Breast epithelium (tissue), 3 donors: ENCODE data around the gene OR7E24.

Experiments
- POLR2A ChIP-seq: fragments of 450-650 bp; IDR thresholded peaks from one replicate; pipeline ENCODE4 v1.6.1; 2016; ENCODE audit warnings: antibody characterized with exemption, mild to moderate bottlenecking, moderate library complexity
- TF ChIP-seq, protein P1 (sequence below), 3 donors: fragments of 450-650 bp; IDR thresholded peaks; one replicate each; pipeline ENCODE4 v1.5.1; 2016 to 2017; ENCODE audit warnings: antibody characterized with exemption in 3 of 3, mild to moderate bottlenecking in 3 of 3, moderate library complexity in 3 of 3

GRCh38 chr19:9251236-9251635 is 506 bp downstream of the OR7E24 start:
- TF ChIP-seq, protein P1, sequence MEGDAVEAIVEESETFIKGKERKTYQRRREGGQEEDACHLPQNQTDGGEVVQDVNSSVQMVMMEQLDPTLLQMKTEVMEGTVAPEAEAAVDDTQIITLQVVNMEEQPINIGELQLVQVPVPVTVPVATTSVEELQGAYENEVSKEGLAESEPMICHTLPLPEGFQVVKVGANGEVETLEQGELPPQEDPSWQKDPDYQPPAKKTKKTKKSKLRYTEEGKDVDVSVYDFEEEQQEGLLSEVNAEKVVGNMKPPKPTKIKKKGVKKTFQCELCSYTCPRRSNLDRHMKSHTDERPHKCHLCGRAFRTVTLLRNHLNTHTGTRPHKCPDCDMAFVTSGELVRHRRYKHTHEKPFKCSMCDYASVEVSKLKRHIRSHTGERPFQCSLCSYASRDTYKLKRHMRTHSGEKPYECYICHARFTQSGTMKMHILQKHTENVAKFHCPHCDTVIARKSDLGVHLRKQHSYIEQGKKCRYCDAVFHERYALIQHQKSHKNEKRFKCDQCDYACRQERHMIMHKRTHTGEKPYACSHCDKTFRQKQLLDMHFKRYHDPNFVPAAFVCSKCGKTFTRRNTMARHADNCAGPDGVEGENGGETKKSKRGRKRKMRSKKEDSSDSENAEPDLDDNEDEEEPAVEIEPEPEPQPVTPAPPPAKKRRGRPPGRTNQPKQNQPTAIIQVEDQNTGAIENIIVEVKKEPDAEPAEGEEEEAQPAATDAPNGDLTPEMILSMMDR (IDR thresholded peaks at IDR 0.05) = no peak
- TF ChIP-seq POLR2A = no peak
